Suprapubic skin (tissue), 4 donors: ENCODE measurements around the gene MPC1L.

Experiments used
- EP300 ChIP-seq: sonication (generic); formaldehyde crosslinking; IDR thresholded peaks from one replicate; pipeline ENCODE4 v1.6.1; 2017; ENCODE audit warnings: antibody characterized with exemption
- POLR2A ChIP-seq, 2 donors: fragments of 450-650 bp; IDR thresholded peaks; one replicate each; pipeline ENCODE4 v1.6.1; 2017; ENCODE audit warnings: antibody characterized with exemption in 2 of 2, mild to moderate bottlenecking in 2 of 2, moderate library complexity in 2 of 2
- POLR2AphosphoS5 ChIP-seq, 3 donors: sonication (generic); formaldehyde crosslinking; IDR thresholded peaks; one replicate each; pipeline ENCODE4 v1.6.1; 2017; ENCODE audit warnings: antibody characterized with exemption in 3 of 3
- TF ChIP-seq, protein P1 (sequence below), 2 donors: fragments of 200-600 bp in 1 of 2; fragments of 450-650 bp in 1 of 2; sonication (generic) in 1 of 2; IDR thresholded peaks; one replicate each; pipeline ENCODE4 v1.5.1; 2016 to 2019; ENCODE audit warnings: antibody characterized with exemption in 2 of 2, mild to moderate bottlenecking in 1 of 2, moderate library complexity in 1 of 2

DNA sequence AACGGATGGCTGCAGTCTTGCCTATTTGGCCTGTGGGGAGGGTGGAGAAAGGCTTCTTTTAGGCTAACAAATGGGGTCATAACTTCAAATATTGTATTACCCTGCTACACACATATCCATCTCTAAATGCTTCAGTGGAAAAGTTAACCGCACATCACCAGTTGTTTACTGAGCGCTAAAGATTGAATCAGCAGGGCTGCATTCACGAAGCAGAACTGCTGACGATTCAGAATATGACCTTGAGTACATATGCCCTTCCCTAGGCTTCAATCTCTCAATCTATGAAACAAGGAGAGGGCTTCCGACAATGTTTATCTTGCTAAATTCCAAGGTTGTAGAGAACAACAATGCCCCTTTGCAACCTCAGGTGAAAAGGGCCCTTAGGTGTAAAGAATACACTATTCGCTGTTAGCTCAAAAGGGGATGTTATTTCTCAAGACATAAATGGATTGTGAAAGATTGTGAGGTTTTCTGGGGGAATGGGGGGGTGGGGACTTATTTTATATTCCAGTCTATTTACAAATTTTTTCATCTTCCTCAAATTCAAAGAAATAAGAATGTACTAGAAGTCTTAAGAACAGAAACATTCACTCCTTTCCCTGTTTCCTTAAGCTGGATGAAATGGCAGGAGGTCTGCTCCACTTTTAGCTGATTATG, 45.1 kb upstream of the MPC1L start:
- TF ChIP-seq, protein P1, sequence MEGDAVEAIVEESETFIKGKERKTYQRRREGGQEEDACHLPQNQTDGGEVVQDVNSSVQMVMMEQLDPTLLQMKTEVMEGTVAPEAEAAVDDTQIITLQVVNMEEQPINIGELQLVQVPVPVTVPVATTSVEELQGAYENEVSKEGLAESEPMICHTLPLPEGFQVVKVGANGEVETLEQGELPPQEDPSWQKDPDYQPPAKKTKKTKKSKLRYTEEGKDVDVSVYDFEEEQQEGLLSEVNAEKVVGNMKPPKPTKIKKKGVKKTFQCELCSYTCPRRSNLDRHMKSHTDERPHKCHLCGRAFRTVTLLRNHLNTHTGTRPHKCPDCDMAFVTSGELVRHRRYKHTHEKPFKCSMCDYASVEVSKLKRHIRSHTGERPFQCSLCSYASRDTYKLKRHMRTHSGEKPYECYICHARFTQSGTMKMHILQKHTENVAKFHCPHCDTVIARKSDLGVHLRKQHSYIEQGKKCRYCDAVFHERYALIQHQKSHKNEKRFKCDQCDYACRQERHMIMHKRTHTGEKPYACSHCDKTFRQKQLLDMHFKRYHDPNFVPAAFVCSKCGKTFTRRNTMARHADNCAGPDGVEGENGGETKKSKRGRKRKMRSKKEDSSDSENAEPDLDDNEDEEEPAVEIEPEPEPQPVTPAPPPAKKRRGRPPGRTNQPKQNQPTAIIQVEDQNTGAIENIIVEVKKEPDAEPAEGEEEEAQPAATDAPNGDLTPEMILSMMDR (IDR thresholded peaks at IDR 0.05) = no peak
- TF ChIP-seq POLR2A (IDR thresholded peaks at IDR 0.05) (no peak), POLR2AphosphoS5 (IDR thresholded peaks at IDR 0.05) (no peak), EP300 (no peak)
